ENCODE data around the gene SLC9A9.

Gene SLC9A9

DNA sequence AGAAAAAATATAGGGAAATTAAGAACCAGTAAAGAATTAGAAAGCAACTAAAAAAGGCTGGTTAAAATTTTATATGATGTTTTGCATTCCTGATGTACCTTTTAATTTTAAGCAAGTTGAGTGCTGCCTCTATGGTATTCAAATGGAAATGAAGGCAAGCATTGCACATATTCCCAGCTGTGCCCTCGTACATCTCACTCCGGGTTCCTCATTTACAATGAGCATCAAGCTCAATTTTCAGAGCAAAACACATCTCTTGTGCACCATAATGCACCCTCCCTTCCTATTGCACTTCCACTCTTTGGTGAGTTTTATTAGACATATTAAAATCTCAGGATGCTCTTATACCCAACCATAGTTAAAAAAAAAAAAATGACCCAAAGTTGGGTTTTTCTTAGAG lies 460.8 kb downstream of the SLC9A9 start:
- H2AFZ ChIP-seq (ENCODE audit: low read depth, low read length): no peak overlapping the region
- H3K4me1 ChIP-seq (ENCODE audit: low read length): peaks cover 5% of the 10 kb centered on the region; the same call in 1 of the 2 replicates
- no peaks in the 10 kb centered on the region for H3K79me2 ChIP-seq (ENCODE audit: low read length)
- H3K27ac ChIP-seq (ENCODE audit: low read length): no peak overlapping the region
- TF ChIP-seq EZH2phosphoT487 (IDR thresholded peaks at IDR 0.05; ENCODE audit: low read depth): no peak
- TF ChIP-seq, protein P1, sequence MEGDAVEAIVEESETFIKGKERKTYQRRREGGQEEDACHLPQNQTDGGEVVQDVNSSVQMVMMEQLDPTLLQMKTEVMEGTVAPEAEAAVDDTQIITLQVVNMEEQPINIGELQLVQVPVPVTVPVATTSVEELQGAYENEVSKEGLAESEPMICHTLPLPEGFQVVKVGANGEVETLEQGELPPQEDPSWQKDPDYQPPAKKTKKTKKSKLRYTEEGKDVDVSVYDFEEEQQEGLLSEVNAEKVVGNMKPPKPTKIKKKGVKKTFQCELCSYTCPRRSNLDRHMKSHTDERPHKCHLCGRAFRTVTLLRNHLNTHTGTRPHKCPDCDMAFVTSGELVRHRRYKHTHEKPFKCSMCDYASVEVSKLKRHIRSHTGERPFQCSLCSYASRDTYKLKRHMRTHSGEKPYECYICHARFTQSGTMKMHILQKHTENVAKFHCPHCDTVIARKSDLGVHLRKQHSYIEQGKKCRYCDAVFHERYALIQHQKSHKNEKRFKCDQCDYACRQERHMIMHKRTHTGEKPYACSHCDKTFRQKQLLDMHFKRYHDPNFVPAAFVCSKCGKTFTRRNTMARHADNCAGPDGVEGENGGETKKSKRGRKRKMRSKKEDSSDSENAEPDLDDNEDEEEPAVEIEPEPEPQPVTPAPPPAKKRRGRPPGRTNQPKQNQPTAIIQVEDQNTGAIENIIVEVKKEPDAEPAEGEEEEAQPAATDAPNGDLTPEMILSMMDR (IDR thresholded peaks at IDR 0.05; ENCODE audit: low read depth, low read length): no peak
- no peaks in the 10 kb centered on the region for H4K20me1 ChIP-seq (ENCODE audit: insufficient read depth, low read length)
- H3K36me3 ChIP-seq (replicated peaks; ENCODE audit: low read depth, low read length): no peaks in the 10 kb centered on the region
- H3K9ac ChIP-seq (ENCODE audit: low read length): no peak overlapping the region
- no peaks in the 10 kb centered on the region for H3K27me3 ChIP-seq (ENCODE audit: low read depth, low read length)
- H3K9me3 ChIP-seq (ENCODE audit: insufficient read depth, low read length): no peaks in the 10 kb centered on the region
- H3K4me2 ChIP-seq (ENCODE audit: low read length): no peak overlapping the region
- no peak overlapping the region for H3K4me3 ChIP-seq (ENCODE audit: low read length)

DNA sequence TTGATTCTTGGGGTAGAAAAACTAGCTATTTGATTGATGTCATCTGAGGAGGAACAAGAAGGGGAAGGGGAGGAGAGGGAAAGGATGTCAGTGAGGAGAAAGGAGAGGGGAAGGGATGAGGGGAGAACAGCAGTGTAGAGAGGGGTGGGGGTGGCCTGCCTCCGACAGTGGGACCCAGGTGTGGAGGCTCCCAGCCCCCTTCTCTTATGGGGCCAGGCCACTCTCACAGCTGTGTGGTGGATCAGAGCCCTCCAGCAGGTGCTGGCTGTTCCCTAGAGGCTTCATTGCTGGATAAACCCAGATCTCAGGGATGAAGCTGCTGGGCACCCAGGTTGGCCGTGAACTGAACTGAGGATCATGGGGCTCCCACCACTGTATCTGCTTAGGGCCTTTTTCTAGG lies 464.2 kb downstream of the SLC9A9 start:
- no peaks in the 10 kb centered on the region for H3K9me3 ChIP-seq (ENCODE audit: insufficient read depth, low read length)
- H3K79me2 ChIP-seq (ENCODE audit: low read length): no peaks in the 10 kb centered on the region
- H2AFZ ChIP-seq (ENCODE audit: low read depth, low read length): no peak overlapping the region
- no peaks in the 10 kb centered on the region for H3K27me3 ChIP-seq (ENCODE audit: low read depth, low read length)
- no peaks in the 10 kb centered on the region for H4K20me1 ChIP-seq (ENCODE audit: insufficient read depth, low read length)
- H3K4me1 ChIP-seq (ENCODE audit: low read length): no peaks in the 10 kb centered on the region; the same call in 1 of the 2 replicates
- H3K27ac ChIP-seq (ENCODE audit: low read length): no peak overlapping the region
- H3K4me2 ChIP-seq (ENCODE audit: low read length): no peak overlapping the region
- no peak overlapping the region for H3K9ac ChIP-seq (ENCODE audit: low read length)
- no peaks in the 10 kb centered on the region for H3K36me3 ChIP-seq (replicated peaks; ENCODE audit: low read depth, low read length)
- H3K4me3 ChIP-seq (ENCODE audit: low read length): no peak overlapping the region
- TF ChIP-seq EZH2phosphoT487 (IDR thresholded peaks at IDR 0.05; ENCODE audit: low read depth): no peak
- TF ChIP-seq, protein P1 (IDR thresholded peaks at IDR 0.05; ENCODE audit: low read depth, low read length): no peak

DNA sequence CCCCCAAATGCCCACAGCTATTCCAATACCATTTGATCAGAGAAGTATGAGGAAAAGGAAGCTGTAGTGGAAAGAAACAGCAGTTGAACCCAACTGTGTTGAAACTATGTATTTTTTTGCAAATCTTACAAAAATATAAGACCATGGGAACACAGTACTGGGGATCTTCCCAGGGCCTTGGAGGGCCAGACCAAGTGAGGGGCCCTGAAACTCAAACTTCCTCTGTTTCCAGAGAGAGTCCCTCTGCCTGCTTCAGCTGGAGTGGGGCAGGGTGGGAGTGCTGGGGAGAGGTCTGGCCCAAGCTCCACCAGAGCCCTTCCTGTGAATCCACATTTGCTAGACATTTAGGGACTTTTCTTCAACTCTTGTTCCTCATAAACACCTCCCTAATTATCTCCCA lies 464.8 kb downstream of the SLC9A9 start:
- Histone ChIP-seq H3K27me3 (ENCODE audit: low read depth, low read length) (no peaks in the 10 kb centered on the region), H4K20me1 (ENCODE audit: insufficient read depth, low read length) (no peaks in the 10 kb centered on the region), H3K79me2 (ENCODE audit: low read length) (no peaks in the 10 kb centered on the region), H3K4me2 (ENCODE audit: low read length) (no peak overlapping the region), H3K27ac (ENCODE audit: low read length) (no peak overlapping the region), H3K9ac (ENCODE audit: low read length) (no peak overlapping the region), H3K4me1 (ENCODE audit: low read length) (no peaks in the 10 kb centered on the region), H3K4me3 (ENCODE audit: low read length) (no peak overlapping the region), H3K36me3 (replicated peaks; ENCODE audit: low read depth, low read length) (no peaks in the 10 kb centered on the region), H3K9me3 (ENCODE audit: insufficient read depth, low read length) (no peaks in the 10 kb centered on the region), H2AFZ (ENCODE audit: low read depth, low read length) (no peak overlapping the region)
- TF ChIP-seq EZH2phosphoT487 (IDR thresholded peaks at IDR 0.05; ENCODE audit: low read depth): no peak
- TF ChIP-seq, protein P1 (IDR thresholded peaks at IDR 0.05; ENCODE audit: low read depth, low read length): no peak

DNA sequence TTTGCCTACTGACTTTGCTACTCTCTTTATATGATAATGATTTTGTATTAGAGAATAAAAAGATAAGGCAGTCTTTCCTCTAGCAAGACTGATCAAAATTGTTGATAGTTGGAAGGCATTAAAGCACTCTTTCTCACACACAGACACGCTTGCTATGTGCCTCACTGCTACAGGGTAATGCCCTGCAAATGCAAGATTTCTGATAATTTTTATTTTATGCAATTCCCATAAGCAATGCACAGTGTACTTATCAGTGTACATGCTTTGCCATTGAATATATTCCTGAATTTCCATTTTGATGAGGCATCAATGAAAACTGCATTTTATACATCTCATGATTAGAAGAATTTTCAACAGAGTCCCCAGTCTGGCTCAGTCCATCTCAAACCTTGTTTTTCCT lies 465.5 kb downstream of the SLC9A9 start:
- Histone ChIP-seq H3K9ac (ENCODE audit: low read length) (no peak overlapping the region), H3K36me3 (replicated peaks; ENCODE audit: low read depth, low read length) (no peaks in the 10 kb centered on the region), H3K27me3 (ENCODE audit: low read depth, low read length) (no peaks in the 10 kb centered on the region), H3K4me2 (ENCODE audit: low read length) (no peak overlapping the region), H3K9me3 (ENCODE audit: insufficient read depth, low read length) (no peaks in the 10 kb centered on the region), H4K20me1 (ENCODE audit: insufficient read depth, low read length) (no peaks in the 10 kb centered on the region), H3K4me3 (ENCODE audit: low read length) (no peak overlapping the region), H3K79me2 (ENCODE audit: low read length) (no peaks in the 10 kb centered on the region), H3K4me1 (ENCODE audit: low read length) (no peaks in the 10 kb centered on the region), H2AFZ (ENCODE audit: low read depth, low read length) (no peak overlapping the region), H3K27ac (ENCODE audit: low read length) (no peak overlapping the region)
- TF ChIP-seq, protein P1 (IDR thresholded peaks at IDR 0.05; ENCODE audit: low read depth, low read length): no peak
- TF ChIP-seq EZH2phosphoT487 (IDR thresholded peaks at IDR 0.05; ENCODE audit: low read depth): no peak
